Mesodermal cell (in vitro differentiated cells): Measurements from ENCODE around the gene NXNL2.

Experiments used
- H3K27ac ChIP-seq: 2 replicates; pipeline ENCODE4 v1.7.0; 2013; ENCODE audit warnings: mild to moderate bottlenecking, low read depth, low read length, moderate library complexity; ENCODE audit not compliant: severe bottlenecking
- H3K36me3 ChIP-seq: 2 replicates; pipeline ENCODE4 v1.7.1; 2013; ENCODE audit warnings: mild to moderate bottlenecking, low read length, moderate library complexity; ENCODE audit not compliant: control insufficient read depth, insufficient read depth
- H3K4me1 ChIP-seq: one replicate; pipeline ENCODE4 v1.7.1; 2013; ENCODE audit warnings: mild to moderate bottlenecking, low read length; ENCODE audit not compliant: insufficient read depth, control insufficient read depth, poor library complexity, severe bottlenecking
- H3K4me3 ChIP-seq: 2 replicates; pipeline ENCODE4 v1.7.0; 2013; ENCODE audit warnings: low read length, control low read depth, mild to moderate bottlenecking; ENCODE audit not compliant: insufficient read depth, poor library complexity, severe bottlenecking; ENCODE audit errors: extremely low read depth
- H3K9me3 ChIP-seq: 2 replicates; pipeline ENCODE4 v1.7.1; 2013; ENCODE audit warnings: mild to moderate bottlenecking, low read length, moderate library complexity; ENCODE audit not compliant: control insufficient read depth
- WGBS, 2 experiments: methylation state at CpG; one replicate each; pipeline ENCODE4 v1.1.5; 2013; ENCODE audit warnings: missing lambda C conversion rate in 2 of 2; ENCODE audit not compliant: insufficient coverage in 2 of 2; 5-methylcytosine and 5-hydroxymethylcytosine counted together

The NXNL2 gene

DNA sequence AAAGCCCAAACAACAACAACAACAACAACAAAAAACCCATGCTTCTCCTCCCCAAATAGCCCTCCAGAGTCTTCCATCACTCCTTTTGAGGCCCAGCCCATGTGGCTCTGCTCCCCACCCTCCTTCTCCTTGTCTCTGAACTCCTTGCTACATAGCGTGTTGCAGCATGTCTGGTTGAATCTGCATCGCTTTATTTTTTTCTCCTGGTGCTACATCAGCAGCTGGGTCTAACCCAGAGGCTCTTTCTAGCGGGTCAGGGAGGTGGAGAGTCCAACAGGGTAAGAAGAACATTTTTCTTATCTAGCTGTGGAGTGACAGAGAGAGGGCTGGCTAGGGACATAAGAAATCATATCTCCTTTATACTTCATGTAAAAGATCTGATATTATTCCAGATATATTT, 18.4 kb downstream of the NXNL2 start:
- Histone ChIP-seq H3K9me3 (peaks cover 9% of the 10 kb centered on the region), H3K36me3 (no peaks in the 10 kb centered on the region), H3K4me3 (no peak overlapping the region), H3K27ac (no peak overlapping the region), H3K4me1 (no peaks in the 10 kb centered on the region)
- 94 to 100% methylated on average over 1 to 2 of the region's 3 CpGs for WGBS, 2 experiments

DNA sequence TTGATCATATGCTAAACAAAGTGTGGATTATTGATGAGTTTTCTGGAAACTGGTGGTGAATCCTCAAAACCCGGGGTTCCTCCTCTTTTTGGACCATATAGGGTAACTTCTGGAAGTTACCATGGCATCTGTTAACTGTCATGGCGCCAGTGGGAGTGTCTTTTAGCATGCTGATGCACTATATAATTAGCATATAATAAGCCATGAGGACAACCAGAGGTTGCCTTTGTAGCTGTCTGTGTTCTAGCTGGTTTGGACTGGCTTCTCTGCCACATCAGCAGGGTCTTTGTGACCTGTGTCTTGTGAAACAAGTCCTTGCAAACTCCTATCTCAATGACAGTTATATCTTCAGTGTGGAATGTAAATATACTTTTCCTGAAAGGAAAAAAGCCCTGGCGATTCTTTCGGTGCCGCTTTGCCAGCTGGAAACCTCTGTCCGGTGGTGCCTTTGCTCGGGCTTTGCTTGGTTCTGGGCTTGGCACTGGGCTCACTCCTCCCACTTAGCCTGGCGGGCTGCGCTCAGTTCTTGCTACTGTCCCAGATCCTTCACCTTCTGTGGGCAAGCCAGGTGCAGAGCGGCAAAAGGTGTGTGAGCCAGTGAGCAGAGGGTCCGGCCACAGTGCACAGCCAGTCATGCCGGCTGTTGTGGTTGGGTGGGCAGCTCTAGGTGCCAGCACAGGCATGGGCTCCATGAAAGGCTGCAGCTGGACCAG, 20.4 kb downstream of the NXNL2 start:
- Histone ChIP-seq H3K4me1 (no peaks in the 10 kb centered on the region), H3K27ac (no peak overlapping the region), H3K9me3 (no peaks in the 10 kb centered on the region), H3K36me3 (no peaks in the 10 kb centered on the region), H3K4me3 (no peak overlapping the region)
- WGBS, 2 experiments, result 93 to 98% methylated on average over 10 of the region's 12 CpGs

DNA sequence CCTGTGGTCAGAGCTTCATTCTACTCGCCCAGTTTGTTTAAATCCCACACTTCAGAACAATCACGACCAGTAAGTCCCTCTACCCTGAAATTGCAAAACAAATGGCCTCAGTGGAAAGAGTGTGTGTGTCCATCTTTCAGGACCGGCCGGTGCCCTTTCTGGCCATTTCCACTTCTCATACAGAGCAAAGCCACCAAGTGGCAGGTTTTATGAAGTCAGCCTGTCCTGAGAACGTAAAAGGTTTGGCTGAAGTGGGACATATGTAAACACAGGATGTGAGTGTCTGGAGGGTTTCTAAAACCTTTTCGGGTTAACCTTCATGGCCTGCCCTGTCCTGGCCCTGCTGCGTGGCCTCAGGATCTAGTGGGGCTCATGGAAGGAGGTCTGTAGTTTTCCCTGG, 24.7 kb downstream of the NXNL2 start:
- WGBS, 2 experiments, result 71 to 84% methylated on average over 2 to 4 of the region's 7 CpGs

DNA sequence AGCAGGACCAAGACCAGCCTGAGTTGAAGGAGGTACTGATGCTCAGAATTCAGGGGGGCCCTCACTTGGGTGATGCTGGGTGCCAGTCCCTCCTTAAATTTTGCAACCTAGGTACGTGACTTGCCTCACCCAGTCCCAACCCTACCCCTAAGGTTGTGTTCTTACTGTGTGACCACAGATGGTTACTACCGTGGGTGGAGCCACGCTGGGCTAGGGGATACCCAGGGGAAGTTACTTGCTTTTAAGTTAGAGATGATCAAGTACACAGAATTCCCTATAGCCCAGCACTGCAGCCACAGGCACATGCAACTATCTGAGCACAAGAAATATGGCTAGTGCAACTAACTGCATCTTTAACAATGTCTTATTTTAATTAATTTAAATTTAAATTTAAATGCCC, 32.9 kb downstream of the NXNL2 start:
- no peaks in the 10 kb centered on the region for H3K9me3 ChIP-seq
- H3K4me3 ChIP-seq, result no peak overlapping the region
- no CpG with 5 or more reads among the region's 3 CpGs for WGBS, 2 experiments
- H3K4me1 ChIP-seq, result no peaks in the 10 kb centered on the region
- no peaks in the 10 kb centered on the region for H3K36me3 ChIP-seq
- H3K27ac ChIP-seq, result no peak overlapping the region

More for the DNA sequence above, 24.7 kb downstream of the NXNL2 start:
- Histone ChIP-seq H3K4me3 (no peak overlapping the region), H3K36me3 (no peaks in the 10 kb centered on the region), H3K27ac (no peak overlapping the region), H3K4me1 (no peaks in the 10 kb centered on the region), H3K9me3 (no peaks in the 10 kb centered on the region)

DNA sequence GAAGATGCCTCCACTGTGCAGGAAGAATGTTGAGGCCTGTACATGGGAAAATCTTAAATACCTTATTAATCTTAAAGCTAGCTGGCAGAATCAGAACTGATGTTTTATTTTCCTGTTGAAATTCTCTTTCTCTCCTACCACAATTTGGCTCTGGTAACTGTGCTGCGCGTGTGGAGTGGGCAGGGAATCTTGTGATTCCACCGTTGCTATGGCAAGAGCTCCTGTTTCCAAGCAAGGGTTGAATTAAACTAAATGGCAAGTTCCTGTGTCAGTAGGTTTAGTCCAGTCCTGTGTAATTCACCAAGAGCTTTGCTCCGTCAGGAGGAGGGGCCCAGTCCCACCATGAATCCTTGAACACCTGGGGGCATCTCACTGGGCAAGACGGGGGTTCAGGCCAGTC, 36.4 kb downstream of the NXNL2 start:
- H3K36me3 ChIP-seq, result no peaks in the 10 kb centered on the region
- H3K4me3 ChIP-seq, result no peak overlapping the region
- H3K4me1 ChIP-seq, result no peaks in the 10 kb centered on the region
- WGBS, 2 experiments, result 91 to 97% methylated on average over 4 to 5 of the region's 5 CpGs
- H3K27ac ChIP-seq, result no peak overlapping the region
- no peaks in the 10 kb centered on the region for H3K9me3 ChIP-seq

DNA sequence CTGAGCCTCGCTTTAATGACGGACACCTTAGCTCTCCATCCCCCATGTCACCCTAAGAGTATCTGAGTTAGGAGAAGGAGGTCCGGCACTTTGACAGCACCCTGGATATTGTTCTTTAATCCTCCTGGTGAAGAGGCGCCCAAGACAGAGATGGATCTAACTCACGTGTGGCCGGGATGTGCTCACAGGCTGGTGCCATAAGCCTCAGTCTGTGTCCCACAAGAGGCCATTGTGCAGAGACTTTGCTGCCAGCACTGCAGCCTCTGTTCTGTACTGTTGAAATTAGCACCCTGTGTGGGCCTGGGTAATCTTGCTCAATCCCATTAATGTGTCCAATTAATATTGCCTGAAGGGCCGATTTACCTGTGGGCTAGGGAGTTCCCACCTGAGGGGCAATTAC, 37.7 kb downstream of the NXNL2 start:
- Histone ChIP-seq H3K4me1 (no peaks in the 10 kb centered on the region), H3K4me3 (no peak overlapping the region), H3K36me3 (no peaks in the 10 kb centered on the region), H3K9me3 (no peaks in the 10 kb centered on the region), H3K27ac (no peak overlapping the region)
- WGBS, 2 experiments, result 83 to 96% methylated on average over 6 to 7 of the region's 7 CpGs

DNA sequence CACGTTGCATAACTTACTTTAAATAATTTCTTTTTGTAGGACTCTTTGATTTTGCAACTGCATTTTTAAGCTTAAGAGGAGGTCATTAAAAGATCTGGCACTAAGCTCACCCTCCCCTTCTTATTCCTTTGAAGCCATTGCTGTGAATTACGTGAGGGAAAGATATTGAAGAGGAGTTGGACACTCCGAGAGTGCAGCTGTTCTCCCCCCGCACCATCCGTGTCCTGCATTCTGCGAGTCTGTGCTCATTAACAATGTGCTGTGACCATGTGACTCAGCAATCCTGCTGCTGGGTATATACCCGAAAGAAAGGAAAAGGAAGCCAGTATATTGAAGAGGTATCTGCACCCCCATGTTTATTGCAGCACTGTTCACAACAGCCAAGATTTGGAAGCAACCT, 40.0 kb downstream of the NXNL2 start:
- Histone ChIP-seq H3K4me1 (no peaks in the 10 kb centered on the region), H3K27ac (no peak overlapping the region)
- 78 to 93% methylated on average over 4 to 6 of the region's 7 CpGs for WGBS, 2 experiments

DNA sequence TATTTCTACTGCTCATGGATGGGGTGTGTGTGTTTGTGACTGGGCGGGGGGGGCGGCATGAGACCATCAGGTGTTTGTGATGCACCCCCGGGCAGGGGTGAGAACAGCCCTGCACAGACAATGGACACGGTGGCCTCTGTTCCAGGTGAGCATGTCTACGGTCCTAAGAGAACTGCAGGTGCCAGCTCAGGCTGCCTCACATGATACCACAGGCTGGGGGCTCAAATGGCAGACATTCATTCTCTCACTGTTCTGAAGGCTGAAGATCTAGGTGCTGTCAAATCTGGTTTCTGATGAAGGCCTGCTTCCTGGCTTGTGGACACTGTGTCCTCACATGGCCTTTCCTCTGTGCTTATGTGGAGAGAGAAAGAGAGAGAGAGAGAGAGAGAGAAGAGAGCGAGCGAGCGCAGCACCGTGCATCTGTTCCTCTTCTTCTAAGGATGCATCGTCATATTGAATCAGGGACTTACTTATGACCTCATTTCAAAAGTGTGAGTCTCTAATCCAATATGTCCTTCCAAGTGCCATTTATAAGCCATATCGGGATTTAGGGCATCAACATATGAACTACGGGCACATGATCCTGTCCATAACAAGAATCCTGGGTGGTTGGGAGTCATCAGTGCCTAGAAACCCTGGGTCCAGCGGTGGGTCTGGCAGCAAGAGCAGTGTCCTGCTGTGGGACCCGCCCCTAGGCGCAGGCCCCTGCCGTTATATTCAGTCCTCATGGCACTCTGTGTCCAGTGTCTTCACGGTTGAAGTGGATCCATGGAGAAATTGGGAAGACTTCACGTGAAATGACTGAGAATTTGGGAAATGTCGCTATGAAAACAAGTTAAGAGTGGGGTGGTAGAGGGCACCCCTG, 42.5 kb downstream of the NXNL2 start:
- H3K9me3 ChIP-seq, result no peaks in the 10 kb centered on the region
- no peak overlapping the region for H3K4me3 ChIP-seq
- no peaks in the 10 kb centered on the region for H3K36me3 ChIP-seq
- 91 to 94% methylated on average over 13 to 18 of the region's 19 CpGs for WGBS, 2 experiments
- H3K4me1 ChIP-seq, result no peaks in the 10 kb centered on the region
- no peak overlapping the region for H3K27ac ChIP-seq

More for the DNA sequence above, 40.0 kb downstream of the NXNL2 start:
- Histone ChIP-seq H3K4me3 (no peak overlapping the region), H3K36me3 (no peaks in the 10 kb centered on the region), H3K9me3 (no peaks in the 10 kb centered on the region)

DNA sequence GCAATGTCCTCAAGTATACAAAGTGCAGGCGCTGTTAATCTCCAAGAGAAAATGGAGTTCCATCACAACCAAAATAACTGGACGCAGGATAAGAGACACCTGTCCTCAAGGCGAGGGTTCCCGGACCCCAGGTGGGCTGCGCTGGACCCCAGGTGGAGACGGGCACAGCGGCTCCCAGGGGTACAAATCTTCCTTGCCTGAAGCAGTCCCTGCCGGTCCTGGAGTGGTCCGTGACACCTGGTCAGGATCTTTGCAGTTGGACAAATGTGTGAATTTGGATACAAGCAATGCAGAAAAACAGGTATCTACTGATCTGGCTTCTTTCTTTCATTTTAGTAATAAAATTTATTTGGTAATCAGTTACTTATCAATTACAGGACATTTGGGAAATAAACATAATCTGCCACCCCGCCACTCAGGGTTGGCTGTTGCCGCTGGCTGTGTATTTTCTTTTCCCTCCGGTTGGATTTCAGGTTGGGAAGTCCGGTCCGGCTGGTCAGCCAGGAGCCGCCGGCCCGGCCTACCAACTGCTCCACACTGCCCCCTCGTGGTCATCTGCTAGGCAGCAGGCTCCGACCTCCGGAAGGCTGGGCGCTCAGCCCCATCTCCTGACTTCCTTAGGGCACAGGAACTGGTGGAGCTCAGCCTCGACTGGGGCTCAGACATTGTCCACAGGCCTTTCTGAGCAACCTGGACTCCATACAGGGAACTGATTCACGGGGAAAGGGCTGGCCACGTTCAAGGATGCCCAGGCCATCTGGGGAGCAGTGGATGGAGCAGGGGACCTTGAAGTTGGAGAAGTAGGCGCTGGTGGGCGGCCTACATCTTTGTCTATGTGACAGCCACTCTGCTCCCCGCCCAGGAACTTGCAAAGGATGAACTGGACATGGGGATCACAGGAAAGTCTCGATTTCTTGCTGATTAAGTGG, 43.4 kb downstream of the NXNL2 start:
- Histone ChIP-seq H3K4me1 (no peaks in the 10 kb centered on the region), H3K36me3 (no peaks in the 10 kb centered on the region), H3K9me3 (no peaks in the 10 kb centered on the region), H3K4me3 (no peak overlapping the region), H3K27ac (no peak overlapping the region)
- WGBS, 2 experiments, result 46 to 71% methylated on average over 18 to 25 of the region's 28 CpGs

DNA sequence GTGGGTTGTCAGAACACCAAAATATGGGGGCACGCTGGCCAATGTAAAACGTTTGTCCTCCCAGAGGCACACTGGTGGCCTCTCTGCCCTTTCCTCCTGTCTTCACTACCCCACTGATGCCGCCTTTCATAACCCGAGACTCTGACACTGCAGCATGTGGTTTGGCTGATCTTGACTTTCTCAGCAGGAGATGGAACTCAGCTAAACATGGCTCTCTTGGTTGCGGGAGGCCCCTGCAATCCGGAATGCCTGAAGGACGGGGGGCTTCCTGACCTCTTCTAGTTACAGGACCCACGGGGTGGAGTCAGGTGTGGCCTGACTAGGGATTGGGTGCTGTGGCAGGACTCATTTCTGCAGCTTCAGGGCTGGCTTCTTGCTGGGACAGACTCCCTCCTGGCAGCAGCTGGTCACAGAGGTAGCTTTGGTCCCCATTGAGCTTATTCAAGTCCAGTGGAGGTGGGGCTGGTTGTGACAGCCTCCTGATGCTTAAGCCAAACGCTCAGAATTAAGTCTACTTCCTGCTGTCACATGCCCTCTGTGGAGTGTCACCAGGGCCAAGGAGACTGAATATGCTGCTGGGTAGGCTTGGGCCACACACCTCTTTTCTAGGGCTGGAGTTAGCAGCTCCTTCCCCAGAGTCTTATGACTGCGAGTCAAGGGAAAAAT, 44.2 kb downstream of the NXNL2 start:
- Histone ChIP-seq H3K27ac (no peak overlapping the region), H3K4me1 (no peaks in the 10 kb centered on the region), H3K4me3 (no peak overlapping the region), H3K9me3 (no peaks in the 10 kb centered on the region), H3K36me3 (no peaks in the 10 kb centered on the region)
- 84 to 91% methylated on average over 8 of the region's 10 CpGs for WGBS, 2 experiments
